ENCODE data around the gene DTWD2.

- no peak for TF ChIP-seq CTCF (conservative IDR thresholded peaks at IDR 0.05)
- no peak for TF ChIP-seq ZFX (IDR thresholded peaks at IDR 0.05)
These were observed 7.9 kb downstream of the DTWD2 start for GRCh38 chr5:118980438-118980837.
